Peyer's patch (tissue), 4 donors: Measurements from ENCODE around the gene OGDHL. TPM values are rescaled to one million over a fixed set of nuclear protein-coding genes. Genes with fewer than 3 reads are reported as not detected.

ENCODE experiments used
- DNase-seq, 3 donors: peaks; one replicate each; pipeline ENCODE4 v3.0.0-alpha.2; 2017 to 2019
- H3K27ac ChIP-seq, 4 donors: fragments of 200-600 bp; sonication (generic); one replicate each; pipeline ENCODE4 v1.5.1; 2016 to 2019
- H3K27me3 ChIP-seq, 2 donors: fragments of 200-600 bp; sonication (generic); one replicate each; pipeline ENCODE4 v1.5.1; 2019
- H3K36me3 ChIP-seq, 3 donors: fragments of 200-600 bp; sonication (generic); one replicate each; pipeline ENCODE4 v1.5.1; 2016 to 2019
- H3K4me1 ChIP-seq, 4 donors: fragments of 200-600 bp; sonication (generic); one replicate each; pipeline ENCODE4 v1.5.1; 2016 to 2019
- H3K4me3 ChIP-seq, 4 donors: fragments of 200-600 bp; sonication (generic); 1 replicate in 3 of 4; 2 replicates in 1 of 4; pipeline ENCODE4 v1.5.1; 2016 to 2019; ENCODE audit warnings: mild to moderate bottlenecking in 1 of 4
- H3K9me3 ChIP-seq, 4 donors: fragments of 200-600 bp; sonication (generic); one replicate each; pipeline ENCODE4 v1.5.1; 2016 to 2019; ENCODE audit warnings: mild to moderate bottlenecking in 1 of 4
- CTCF ChIP-seq, 6 experiments: fragments of 450-650 bp in 4 of 6; fragments of 200-600 bp in 2 of 6; sonication (generic) in 1 of 6; IDR thresholded peaks; one replicate each; pipeline ENCODE4 v1.5.1; 2017 to 2019; ENCODE audit warnings: antibody characterized with exemption in 6 of 6, mild to moderate bottlenecking in 3 of 6, moderate library complexity in 1 of 6
- POLR2A ChIP-seq, 2 donors: fragments of 450-650 bp; IDR thresholded peaks; one replicate each; pipeline ENCODE4 v1.5.1; 2017; ENCODE audit warnings: antibody characterized with exemption in 2 of 2, mild to moderate bottlenecking in 2 of 2, moderate library complexity in 2 of 2
- total RNA-seq, 4 donors: library from RNA; depleted of rRNA; stranded (reverse); fragments of >200 nt; gene quantifications; one replicate each; pipeline ENCODE4 v1.1.0, GENCODE V29; 2016

OGDHL gene
- total RNA-seq, 4 donors from 2014 or later: 1.7 to 4.3 (median 3.0) TPM

- H3K27ac ChIP-seq: no peak overlapping the region
- TF ChIP-seq POLR2A (IDR thresholded peaks at IDR 0.05) (no peak), CTCF (IDR thresholded peaks at IDR 0.05) (no peak)
- H3K9me3 ChIP-seq: no peaks in the 10 kb centered on the region
- no peaks in the 10 kb centered on the region for H3K27me3 ChIP-seq
- H3K36me3 ChIP-seq: no peaks in the 10 kb centered on the region
- no peak for DNase-seq
- H3K4me1 ChIP-seq: no peaks in the 10 kb centered on the region
- no peak overlapping the region for H3K4me3 ChIP-seq
Observed at GRCh38 chr10:49707585-49707984, 54.5 kb downstream of the OGDHL start.

- Histone ChIP-seq H3K27ac (no peak overlapping the region), H3K27me3 (no peaks in the 10 kb centered on the region), H3K9me3 (no peaks in the 10 kb centered on the region), H3K4me3 (no peak overlapping the region), H3K36me3 (no peaks in the 10 kb centered on the region), H3K4me1 (no peaks in the 10 kb centered on the region)
- no peak for DNase-seq
- TF ChIP-seq POLR2A (IDR thresholded peaks at IDR 0.05) (no peak), CTCF (IDR thresholded peaks at IDR 0.05) (no peak)
Observed at GRCh38 chr10:49700997-49701396, 61.1 kb downstream of the OGDHL start.

GRCh38 chr10:49700211-49700610 is 61.9 kb downstream of the OGDHL start:
- no peak overlapping the region for H3K4me3 ChIP-seq
- H3K4me1 ChIP-seq: no peaks in the 10 kb centered on the region
- H3K27me3 ChIP-seq: no peaks in the 10 kb centered on the region
- no peaks in the 10 kb centered on the region for H3K36me3 ChIP-seq
- DNase-seq: no peak
- TF ChIP-seq CTCF (IDR thresholded peaks at IDR 0.05) (no peak), POLR2A (IDR thresholded peaks at IDR 0.05) (no peak)
- H3K27ac ChIP-seq: no peak overlapping the region
- no peaks in the 10 kb centered on the region for H3K9me3 ChIP-seq

- Histone ChIP-seq H3K9me3 (no peaks in the 10 kb centered on the region), H3K27ac (no peak overlapping the region), H3K36me3 (no peaks in the 10 kb centered on the region), H3K4me1 (no peaks in the 10 kb centered on the region), H3K4me3 (no peak overlapping the region), H3K27me3 (no peaks in the 10 kb centered on the region)
- no peak for TF ChIP-seq POLR2A (IDR thresholded peaks at IDR 0.05)
- TF ChIP-seq CTCF (IDR thresholded peaks at IDR 0.05): no peak
- DNase-seq: no peak
Observed at GRCh38 chr10:49698679-49699078, 63.4 kb downstream of the OGDHL start.

- TF ChIP-seq POLR2A (IDR thresholded peaks at IDR 0.05): no peak
- no peak for TF ChIP-seq CTCF (IDR thresholded peaks at IDR 0.05)
- DNase-seq: no peak
- Histone ChIP-seq H3K4me1 (no peaks in the 10 kb centered on the region), H3K36me3 (no peaks in the 10 kb centered on the region), H3K4me3 (no peak overlapping the region), H3K9me3 (no peaks in the 10 kb centered on the region), H3K27me3 (no peaks in the 10 kb centered on the region), H3K27ac (no peak overlapping the region)
Observed at GRCh38 chr10:49696311-49696710, 65.8 kb downstream of the OGDHL start.

GRCh38 chr10:49694466-49694865 is 67.7 kb downstream of the OGDHL start:
- no peak for DNase-seq
- Histone ChIP-seq H3K4me3 (no peak overlapping the region), H3K27ac (no peak overlapping the region), H3K36me3 (no peaks in the 10 kb centered on the region), H3K4me1 (no peaks in the 10 kb centered on the region), H3K9me3 (no peaks in the 10 kb centered on the region), H3K27me3 (no peaks in the 10 kb centered on the region)
- TF ChIP-seq POLR2A (IDR thresholded peaks at IDR 0.05): no peak
- no peak for TF ChIP-seq CTCF (IDR thresholded peaks at IDR 0.05)
